Stimulated activated CD4-positive, alpha-beta T cell treated with anti-CD3 and anti-CD28 coated beads, Interleukin-2, amount 100 ng/mL, for 4 hours (primary cell): ENCODE measurements around the gene DGKD.

Experiments used
- DNase-seq: peaks from one replicate; pipeline ENCODE4 v3.0.0-alpha.2; 2020; ENCODE audit warnings: low read depth

The DGKD gene

GRCh38 chr2:233429175-233429897 is 75.0 kb downstream of the DGKD start:
- no peak for DNase-seq

GRCh38 chr2:233430081-233430480 is 75.8 kb downstream of the DGKD start:
- DNase-seq, result no peak

DNA sequence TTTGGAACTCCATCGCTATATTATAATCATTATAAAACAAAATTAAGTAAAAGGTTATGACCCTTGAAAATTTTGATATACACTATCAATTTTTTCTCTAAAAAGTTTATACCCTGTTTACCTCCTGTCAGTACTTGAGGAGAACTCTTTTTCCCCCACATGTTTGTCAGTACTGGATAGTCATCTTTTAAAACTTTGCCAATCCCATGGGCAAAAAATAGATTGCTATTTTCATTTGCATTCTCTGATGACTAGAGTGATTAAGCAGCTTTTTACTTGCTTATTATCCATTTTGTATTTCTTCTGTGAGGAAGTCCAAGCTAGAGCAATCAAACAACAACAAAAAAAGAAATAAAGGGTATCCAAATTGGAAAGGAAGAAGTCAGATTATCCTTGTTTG is 76.4 kb downstream of the DGKD start:
- DNase-seq, result no peak

DNA sequence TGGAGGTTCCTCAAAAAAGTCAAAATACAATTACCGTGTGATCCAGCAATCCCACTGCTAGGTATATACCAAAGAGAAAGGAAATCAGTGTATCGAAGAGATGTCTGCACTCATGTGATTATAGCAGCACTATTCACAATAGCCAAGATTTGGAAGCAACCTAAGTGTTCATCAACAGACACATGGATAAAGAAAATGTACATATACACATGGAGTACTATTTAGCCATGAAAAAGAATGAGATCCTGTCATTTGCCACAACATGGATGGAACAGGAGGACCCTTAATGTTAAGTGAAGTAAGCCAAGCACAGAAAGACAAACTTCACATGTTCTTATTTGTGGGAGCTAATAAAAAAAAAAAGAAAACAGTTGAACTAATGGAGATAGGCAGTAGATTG is 78.7 kb downstream of the DGKD start:
- no peak for DNase-seq

DNA sequence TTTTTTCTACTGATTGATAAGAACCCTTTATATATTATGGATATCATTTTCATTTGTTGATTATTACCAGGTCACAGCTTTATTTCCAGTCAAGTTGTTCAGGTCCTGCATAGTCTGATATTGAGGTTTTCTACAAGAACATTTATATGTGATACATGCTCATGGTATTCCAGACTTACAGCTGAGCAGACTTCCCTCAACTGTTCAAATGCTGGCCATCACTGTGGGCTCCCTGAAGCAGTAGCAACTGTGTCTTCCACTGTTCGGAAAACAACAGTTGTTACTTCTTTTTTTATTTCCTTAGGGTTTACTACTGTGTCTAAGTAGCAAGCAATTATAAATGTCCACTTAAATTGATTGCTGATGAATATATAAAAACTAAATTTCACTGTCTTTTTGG is 79.5 kb downstream of the DGKD start:
- no peak for DNase-seq

DNA sequence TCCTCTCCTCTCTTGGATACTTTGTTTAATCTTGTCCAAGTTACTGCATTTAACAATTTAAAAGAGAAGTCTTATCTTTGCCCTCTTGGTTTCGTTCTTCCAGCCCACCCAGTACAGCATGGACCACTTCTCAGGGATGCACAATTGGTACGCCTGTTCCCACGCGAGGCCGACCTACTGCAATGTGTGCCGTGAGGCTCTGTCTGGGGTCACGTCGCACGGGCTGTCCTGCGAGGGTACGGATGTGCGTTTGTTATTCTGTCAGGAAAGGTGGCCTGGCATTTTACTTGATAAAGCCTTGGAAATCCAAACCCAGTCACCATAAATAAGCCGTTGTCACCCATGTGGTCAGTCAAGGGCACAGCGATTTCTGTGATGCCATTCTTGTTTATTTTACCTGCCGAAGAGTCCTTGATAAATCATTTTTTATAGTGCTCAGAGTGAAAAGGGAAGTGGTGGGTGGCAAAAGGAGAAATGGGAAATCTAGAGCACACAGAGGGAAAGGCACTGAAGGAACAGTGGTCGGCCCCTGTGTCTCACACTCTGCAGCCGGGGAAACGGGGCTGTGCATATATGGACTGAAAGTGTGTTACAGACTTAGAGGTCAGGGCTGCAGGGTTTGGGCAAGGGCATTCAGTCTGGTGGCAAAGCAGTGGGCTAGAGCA is 80.5 kb downstream of the DGKD start:
- no peak for DNase-seq

DNA sequence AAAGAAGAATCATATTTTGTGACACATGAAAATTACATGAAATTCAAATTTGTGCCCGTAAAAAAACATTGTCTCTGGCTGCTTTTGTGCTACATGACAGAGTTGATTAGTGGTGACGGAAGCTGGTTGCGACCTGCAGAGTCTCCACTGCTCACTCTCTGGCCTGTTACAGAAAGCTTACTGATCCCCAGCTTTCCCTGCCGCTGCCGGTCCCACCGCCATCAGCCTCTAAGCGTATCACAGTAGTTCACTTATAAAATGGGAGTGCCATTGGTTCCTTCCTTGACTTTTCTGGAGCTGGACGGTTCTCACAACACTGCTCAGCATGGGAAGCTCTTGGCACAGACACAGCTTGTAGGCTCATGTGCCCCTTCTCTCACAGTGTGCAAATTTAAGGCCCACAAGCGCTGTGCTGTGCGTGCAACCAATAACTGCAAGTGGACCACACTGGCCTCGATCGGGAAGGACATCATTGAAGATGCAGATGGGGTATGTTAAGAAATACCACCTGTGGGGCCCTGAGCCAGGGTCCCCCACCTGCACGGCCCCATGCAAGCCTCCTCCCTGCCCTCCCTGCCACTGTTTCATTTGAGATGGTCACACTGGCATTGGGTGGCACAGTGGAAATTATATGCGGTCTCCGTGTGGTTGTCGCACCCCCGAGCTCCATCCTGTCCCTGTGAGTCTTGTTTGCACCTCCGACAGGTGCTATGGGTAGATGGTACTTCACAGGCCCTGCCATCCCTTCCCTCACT is 81.3 kb downstream of the DGKD start:
- no peak for DNase-seq

- no peak for DNase-seq
Observed at GRCh38 chr2:233436191-233436581, 81.9 kb downstream of the DGKD start.

GRCh38 chr2:233436691-233437438 is 82.6 kb downstream of the DGKD start:
- DNase-seq, result no peak

DNA sequence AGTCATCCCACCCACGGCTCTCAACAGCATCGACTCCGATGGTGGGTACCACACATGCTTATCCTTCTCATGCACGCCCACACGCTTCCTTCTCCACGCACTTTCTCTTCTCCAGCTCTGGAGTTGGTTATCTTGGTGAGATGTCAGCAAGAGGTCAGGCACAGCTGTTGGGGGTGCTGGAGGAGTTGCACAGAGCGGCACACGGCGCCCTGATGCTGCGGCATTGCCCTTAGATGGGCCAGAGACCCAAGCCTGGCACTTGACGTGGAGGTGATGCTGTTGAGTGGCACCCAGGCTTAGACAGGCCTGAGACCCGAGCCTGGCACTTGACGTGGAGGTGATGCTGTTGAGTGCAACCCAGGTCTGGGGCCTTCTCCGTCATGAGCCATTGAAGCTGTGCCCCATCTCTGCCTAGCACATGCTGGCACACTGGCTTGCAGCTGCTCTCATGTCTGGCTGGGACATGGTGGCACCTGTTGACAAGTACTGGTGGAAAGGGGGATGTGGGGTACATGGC is 83.2 kb downstream of the DGKD start:
- no peak for DNase-seq

GRCh38 chr2:233438573-233439147 is 84.4 kb downstream of the DGKD start:
- no peak for DNase-seq

- no peak for DNase-seq
Observed at GRCh38 chr2:233439191-233439590, 84.9 kb downstream of the DGKD start.

GRCh38 chr2:233440314-233440713 is 86.0 kb downstream of the DGKD start:
- no peak for DNase-seq

GRCh38 chr2:233440714-233441113 is 86.4 kb downstream of the DGKD start:
- no peak for DNase-seq

- no peak for DNase-seq
Observed at GRCh38 chr2:233441161-233442027, 87.1 kb downstream of the DGKD start.

- no peak for DNase-seq
Observed at GRCh38 chr2:233442028-233442310, 87.7 kb downstream of the DGKD start.

- DNase-seq, result peak; percentile 81
Observed at GRCh38 chr2:233443511-233444183, 89.4 kb downstream of the DGKD start.

DNA sequence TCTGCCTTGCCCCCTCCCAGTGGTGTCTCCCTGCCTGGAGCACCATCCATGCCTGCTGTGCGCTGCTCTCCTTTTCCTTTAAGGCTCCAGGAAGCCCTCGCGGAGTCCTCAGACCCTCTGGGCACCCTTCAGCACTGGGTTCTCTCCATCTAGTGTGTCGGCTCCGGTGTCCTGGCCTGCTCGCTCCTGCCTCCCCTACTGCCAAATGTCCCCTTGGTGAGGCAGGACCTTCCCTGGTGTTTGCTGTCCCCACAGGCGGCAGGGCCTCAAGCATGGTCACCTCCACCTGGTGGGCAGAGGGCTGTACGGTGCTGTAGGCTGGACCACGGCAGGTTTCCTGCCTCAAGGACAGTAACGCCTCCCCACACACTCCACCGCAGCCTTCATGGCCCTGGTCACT is 90.2 kb downstream of the DGKD start:
- no peak for DNase-seq

GRCh38 chr2:233445152-233445830 is 91.0 kb downstream of the DGKD start:
- no peak for DNase-seq

DNA sequence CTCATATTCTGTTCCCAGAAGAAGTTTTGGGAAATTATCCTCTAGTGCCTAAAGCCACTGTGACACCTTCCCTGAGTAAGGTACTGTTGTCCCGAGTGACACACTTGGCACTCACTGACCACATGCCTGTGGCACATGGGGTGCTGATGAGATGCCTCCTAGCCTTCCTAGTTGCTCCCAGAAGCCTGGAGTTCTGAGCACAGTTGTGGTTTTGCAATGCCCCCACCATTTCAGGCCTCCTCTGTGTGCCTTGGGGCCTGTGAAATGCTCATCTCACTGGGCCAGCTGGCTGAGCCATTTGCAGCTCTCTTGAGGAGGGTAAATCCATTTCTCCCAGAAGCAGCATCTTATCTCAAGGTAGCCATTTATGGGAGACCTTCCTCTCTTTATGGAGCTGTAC is 91.8 kb downstream of the DGKD start:
- no peak for DNase-seq
